PC-9 (cell line): ENCODE measurements around the gene LRP8. TPM values are rescaled to one million over a fixed set of nuclear protein-coding genes. Genes with fewer than 3 reads are reported as not detected.

Experiments used
- BruUV-seq: library from RNA; stranded (reverse); fragments of 400-500 nt; replicated peaks from 2 replicates; lab custom pipeline; 2021; lab: Mats Ljungman, UMichigan
- CTCF ChIA-PET: fragments of 300-600 bp; sonication (Branson Sonifier 250); formaldehyde crosslinking; loops from one replicate; lab custom pipeline; 2022; ENCODE audit warnings: antibody characterized with exemption; lab: Charles Lee
- POLR2A ChIA-PET: fragments of 300-600 bp; sonication (Branson Sonifier 250); formaldehyde crosslinking; loops from one replicate; lab custom pipeline; 2022; ENCODE audit warnings: antibody characterized with exemption; ENCODE audit not compliant: unreplicated experiment; lab: Charles Lee
- DNase-seq, 2 experiments: peaks; one replicate each; pipeline versions ENCODE4 v3.0.0 to v3.0.0-alpha.2; 2015 to 2022; ENCODE audit warnings: mixed read lengths in 1 of 2
- H2AFZ ChIP-seq: fragments of 200-600 bp; sonication (generic); 2 replicates; pipeline ENCODE4 v1.8.1; 2017; ENCODE audit warnings: antibody characterized with exemption
- H3F3A ChIP-seq: fragments of 200-600 bp; sonication (generic); 2 replicates; pipeline ENCODE4 v1.8.1; 2017; ENCODE audit warnings: antibody characterized with exemption, mild to moderate bottlenecking, low read depth; ENCODE audit not compliant: insufficient read depth
- H3K27ac ChIP-seq: fragments of 200-600 bp; sonication (generic); 2 replicates; pipeline ENCODE4 v1.6.1; 2016; ENCODE audit warnings: mixed run types
- H3K27me3 ChIP-seq: fragments of 200-600 bp; sonication (generic); 2 replicates; pipeline ENCODE4 v1.6.1; 2016; ENCODE audit warnings: low read depth, mixed run types; ENCODE audit not compliant: insufficient read depth
- H3K36me3 ChIP-seq: fragments of 200-600 bp; sonication (generic); 2 replicates; pipeline ENCODE4 v1.6.1; 2016; ENCODE audit warnings: low read depth, mixed run types
- H3K4me1 ChIP-seq: fragments of 200-600 bp; sonication (generic); replicated peaks from 2 replicates; pipeline ENCODE4 v1.6.1; 2016; ENCODE audit warnings: mixed run types; ENCODE audit not compliant: insufficient read depth
- H3K4me2 ChIP-seq: fragments of 200-600 bp; sonication (generic); 2 replicates; pipeline ENCODE4 v1.6.1; 2017; ENCODE audit warnings: mixed run types
- H3K4me3 ChIP-seq: fragments of 200-600 bp; sonication (generic); 2 replicates; pipeline ENCODE4 v1.6.1; 2016; ENCODE audit warnings: mixed run types
- H3K79me2 ChIP-seq: fragments of 200-600 bp; sonication (generic); 2 replicates; pipeline ENCODE4 v1.6.1; 2017; ENCODE audit warnings: low read depth, mixed run types
- H3K9me2 ChIP-seq: fragments of 200-600 bp; sonication (generic); 2 replicates; pipeline ENCODE4 v1.8.1; 2017; ENCODE audit warnings: mild to moderate bottlenecking; ENCODE audit not compliant: insufficient read depth
- H3K9me3 ChIP-seq: fragments of 200-600 bp; sonication (generic); 2 replicates; pipeline ENCODE4 v1.8.1; 2016; ENCODE audit warnings: low read depth; ENCODE audit not compliant: insufficient read depth
- H4K20me1 ChIP-seq: fragments of 200-600 bp; sonication (generic); 2 replicates; pipeline ENCODE4 v1.8.1; 2017; ENCODE audit not compliant: insufficient read depth
- CTCF ChIP-seq: fragments of 200-600 bp; sonication (generic); conservative IDR thresholded peaks from 2 replicates; pipeline ENCODE4 v1.6.1; 2017; ENCODE audit warnings: mixed run types, antibody characterized with exemption, mild to moderate bottlenecking, moderate library complexity
- EZH2 ChIP-seq: fragments of 200-600 bp; sonication (generic); IDR thresholded peaks from 2 replicates; pipeline ENCODE4 v1.8.0; 2017; ENCODE audit warnings: antibody characterized with exemption, low read depth
- intact Hi-C: fragments of 100-400 bp; cut with micrococcal nuclease; formaldehyde crosslinking; loops from one replicate; pipeline ENCODE4 v1.10.0; 2022; ENCODE audit not compliant: unreplicated experiment
- total RNA-seq: library from RNA; stranded (reverse); gene quantifications from 2 replicates; pipeline ENCODE4 v1.2.3, GENCODE V29; 2021

LRP8 gene
- total RNA-seq, 1 experiment from 2014 or later = 85.3 TPM

DNA sequence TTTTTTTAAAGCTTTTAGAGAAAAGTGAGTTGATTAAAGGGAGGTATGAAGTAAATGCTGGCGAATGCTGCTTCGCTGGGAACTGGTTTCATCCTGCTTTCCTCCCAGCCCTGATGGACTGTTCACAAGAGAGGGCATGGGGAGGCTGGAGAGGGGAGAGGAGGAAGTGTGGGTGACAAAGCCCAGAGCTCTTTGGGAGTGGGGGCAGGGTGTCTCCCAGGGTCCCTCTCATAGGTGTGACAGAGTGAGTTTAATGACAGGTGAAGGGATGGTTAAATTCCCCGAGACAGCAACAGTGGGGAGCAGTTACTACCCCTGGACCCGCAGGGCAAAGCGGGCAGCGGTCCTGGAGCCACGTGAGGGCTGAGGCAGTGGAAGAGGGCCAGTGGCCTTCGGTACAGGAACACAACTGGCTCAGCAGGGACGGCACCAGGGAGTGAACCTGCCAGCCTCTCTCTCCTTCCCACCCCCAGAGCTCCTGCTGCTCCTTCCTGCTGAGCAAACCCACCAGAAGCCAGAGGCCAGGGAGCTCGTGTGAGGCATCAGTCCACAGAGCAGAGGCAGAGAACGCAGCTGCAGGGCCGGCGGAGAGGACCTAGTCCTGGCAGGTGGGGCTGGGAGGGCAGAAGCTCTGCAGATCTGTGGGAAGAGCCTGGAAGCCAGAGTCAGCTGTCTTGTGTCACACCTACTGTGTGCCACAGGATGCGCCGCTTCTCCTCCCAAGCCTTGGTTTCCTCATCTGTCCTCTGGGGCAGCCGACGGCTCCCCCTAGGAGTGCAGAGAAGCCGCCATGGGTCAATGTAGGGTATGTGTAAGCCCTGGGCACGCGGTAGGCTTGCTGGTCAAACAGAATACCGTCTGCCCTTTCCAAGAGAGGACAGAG, 20.9 kb upstream of the LRP8 start:
- H3K4me1 ChIP-seq = no peaks in the 10 kb centered on the region
- no peak overlapping the region for H3K27ac ChIP-seq
- H3F3A ChIP-seq = no peaks in the 10 kb centered on the region
- no TSS peak for BruUV-seq
- ChIA-PET CTCF (no interaction called here), POLR2A (no interaction called here)
- no peaks in the 10 kb centered on the region for H3K9me2 ChIP-seq
- H3K9me3 ChIP-seq = no peaks in the 10 kb centered on the region
- H2AFZ ChIP-seq = no peak overlapping the region
- intact Hi-C loops = no loop called here
- no peak overlapping the region for H3K4me2 ChIP-seq
- H3K79me2 ChIP-seq = no peaks in the 10 kb centered on the region
- no peaks in the 10 kb centered on the region for H3K36me3 ChIP-seq
- TF ChIP-seq EZH2 (no peak), CTCF (no peak)
- H3K4me3 ChIP-seq = no peak overlapping the region
- no peaks in the 10 kb centered on the region for H3K27me3 ChIP-seq
- DNase-seq = no peak
- H4K20me1 ChIP-seq = no peaks in the 10 kb centered on the region

- H3K27me3 ChIP-seq = no peaks in the 10 kb centered on the region
- ChIA-PET POLR2A (no interaction called here), CTCF (no interaction called here)
- H3K9me2 ChIP-seq = no peaks in the 10 kb centered on the region
- H3K4me1 ChIP-seq = no peaks in the 10 kb centered on the region
- H3K4me3 ChIP-seq = no peak overlapping the region
- H3K27ac ChIP-seq = no peak overlapping the region
- no peak for TF ChIP-seq EZH2
- no peak for TF ChIP-seq CTCF
- no peak overlapping the region for H3K4me2 ChIP-seq
- no TSS peak for BruUV-seq
- no peak overlapping the region for H2AFZ ChIP-seq
- intact Hi-C loops = no loop called here
- H4K20me1 ChIP-seq = no peaks in the 10 kb centered on the region
- no peaks in the 10 kb centered on the region for H3F3A ChIP-seq
- no peaks in the 10 kb centered on the region for H3K36me3 ChIP-seq
- H3K9me3 ChIP-seq = no peaks in the 10 kb centered on the region
- no peaks in the 10 kb centered on the region for H3K79me2 ChIP-seq
- no peak for DNase-seq
Measured at GRCh38 chr1:53346814-53347176, 18.9 kb upstream of the LRP8 start.

- no peaks in the 10 kb centered on the region for H4K20me1 ChIP-seq
- H3K4me2 ChIP-seq = no peak overlapping the region
- no peaks in the 10 kb centered on the region for H3F3A ChIP-seq
- H3K27me3 ChIP-seq = no peaks in the 10 kb centered on the region
- TF ChIP-seq EZH2 = no peak
- no peak for TF ChIP-seq CTCF
- H3K9me2 ChIP-seq = no peaks in the 10 kb centered on the region
- no peaks in the 10 kb centered on the region for H3K79me2 ChIP-seq
- H3K27ac ChIP-seq = no peak overlapping the region
- BruUV-seq = no TSS peak
- ChIA-PET CTCF (no interaction called here), POLR2A (no interaction called here)
- no peak overlapping the region for H2AFZ ChIP-seq
- H3K9me3 ChIP-seq = no peaks in the 10 kb centered on the region
- DNase-seq = no peak
- no peaks in the 10 kb centered on the region for H3K4me1 ChIP-seq
- H3K4me3 ChIP-seq = no peak overlapping the region
- H3K36me3 ChIP-seq = no peaks in the 10 kb centered on the region
- intact Hi-C loops = no loop called here
Measured at GRCh38 chr1:53345996-53346813, 18.3 kb upstream of the LRP8 start.
